K562 (cell line): ENCODE results near the gene ITGAL. TPM values are rescaled to one million over a fixed set of nuclear protein-coding genes. Genes with fewer than 3 reads are reported as not detected.
"Not testable (repeated sequence)": the region's sequence is repeated elsewhere in the genome, so short reads cannot be mapped to it uniquely, and the experiment has no call there.

Experiments used
- ATAC-seq: fragments of 200-7000 bp; cut with Tn5 transposase; 3 replicates; pipeline ENCODE4 v1.9.1; 2020; ENCODE audit warnings: moderate library complexity
- BruUV-seq: library from RNA; stranded (reverse); fragments of 400-500 nt; replicated peaks from 2 replicates; lab custom pipeline; 2021; lab: Mats Ljungman, UMichigan
- CTCF ChIA-PET: fragments of 300-600 bp; formaldehyde crosslinking; extraction: SDS; loops from one replicate; lab custom pipeline; 2021; ENCODE audit warnings: low intra/inter-chr PET ratio; lab: Yijun Ruan, JAX
- POLR2A ChIA-PET: fragments of 300-600, 350-650 bp; sonication (Branson Sonifier 250); formaldehyde crosslinking; extraction: SDS; loops from one replicate; lab custom pipeline; 2021; ENCODE audit warnings: antibody characterized with exemption, inconsistent platforms; lab: Yijun Ruan, JAX
- DNase-seq, 4 experiments: peaks; one replicate each; pipeline versions ENCODE4 v3.0.0 to v3.0.0-alpha.2; 2011 to 2018; ENCODE audit warnings: low spot score in 3 of 4, mixed read lengths in 3 of 4; ENCODE audit errors: extremely low read depth in 1 of 4
- FAIRE-seq: peaks from 2 replicates; lab custom pipeline; 2011; peaks lifted over from hg19 to GRCh38; lab: Jason Lieb, UNC
- H2AFZ ChIP-seq: 2 replicates; pipeline ENCODE4 v1.6.0; 2011; ENCODE audit warnings: low read depth, low read length, control low read depth, inconsistent platforms
- H3K27ac ChIP-seq: fragments of 200-600 bp; 3 replicates; pipeline ENCODE4 v1.8.0; 2011; ENCODE audit warnings: low read depth, mild to moderate bottlenecking, control low read depth, inconsistent platforms, low read length, moderate library complexity, mixed read lengths; ENCODE audit errors: extremely low read depth
- H3K27me3 ChIP-seq, 2 experiments: fragments of 300-600 bp in 1 of 2; 2 replicates in 1 of 2; 3 replicates in 1 of 2; pipeline versions ENCODE4 v1.6.0 to v1.8.0; 2011; ENCODE audit warnings: inconsistent platforms in 2 of 2, low read length in 2 of 2, mild to moderate bottlenecking in 1 of 2, mixed read lengths in 1 of 2, moderate library complexity in 1 of 2; ENCODE audit not compliant: control insufficient read depth in 2 of 2, insufficient read depth in 2 of 2
- H3K36me3 ChIP-seq: fragments of 300-600 bp; 3 replicates; pipeline ENCODE4 v1.8.0; 2011; ENCODE audit warnings: mild to moderate bottlenecking, low read length, inconsistent platforms; ENCODE audit not compliant: control insufficient read depth, insufficient read depth
- H3K4me1 ChIP-seq, 2 experiments: fragments of 200-600 bp in 1 of 2; replicated peaks in 1 of 2; 2 replicates in 1 of 2; 3 replicates in 1 of 2; pipeline versions ENCODE4 v1.5.1 to v1.8.0; 2011; ENCODE audit warnings: inconsistent platforms in 2 of 2, low read length in 2 of 2, mild to moderate bottlenecking in 1 of 2, mixed read lengths in 1 of 2, moderate library complexity in 1 of 2; ENCODE audit not compliant: control insufficient read depth in 2 of 2, insufficient read depth in 2 of 2
- H3K4me2 ChIP-seq: 2 replicates; pipeline ENCODE4 v1.6.1; 2011; ENCODE audit warnings: low read length, control low read depth, inconsistent platforms, mixed read lengths; ENCODE audit not compliant: insufficient read depth
- H3K4me3 ChIP-seq: fragments of 200-600 bp; sonication (generic), shearing (Covaris generic); 2 replicates; pipeline ENCODE4 v1.5.1; 2016; ENCODE audit warnings: control low read depth, inconsistent platforms
- H3K79me2 ChIP-seq: fragments of 200-600 bp; 3 replicates; pipeline ENCODE4 v1.8.0; 2011; ENCODE audit warnings: low read length, inconsistent platforms; ENCODE audit not compliant: control insufficient read depth, insufficient read depth
- H3K9ac ChIP-seq, 2 experiments: 2 replicates each; pipeline versions ENCODE4 v1.6.0 to v1.6.1; 2011; ENCODE audit warnings: low read depth in 2 of 2, low read length in 2 of 2, control low read depth in 1 of 2, inconsistent platforms in 1 of 2, mild to moderate bottlenecking in 1 of 2, mixed read lengths in 1 of 2; ENCODE audit not compliant: insufficient read depth in 1 of 2
- H3K9me1 ChIP-seq: one replicate; pipeline ENCODE4 v1.6.0; 2011; ENCODE audit warnings: inconsistent platforms, mild to moderate bottlenecking, low read length, moderate library complexity; ENCODE audit not compliant: control insufficient read depth, insufficient read depth
- H3K9me3 ChIP-seq: replicated peaks from 2 replicates; pipeline ENCODE4 v1.5.1; 2011; ENCODE audit warnings: low read depth, low read length, inconsistent platforms; ENCODE audit not compliant: control insufficient read depth, insufficient read depth
- H4K20me1 ChIP-seq: replicated peaks from 2 replicates; pipeline ENCODE4 v1.6.1; 2011; ENCODE audit warnings: low read length, inconsistent platforms, mixed read lengths; ENCODE audit not compliant: control insufficient read depth, insufficient read depth
- FOSL1 ChIP-seq: fragments of 200-800 bp; sonication (Bioruptor generic); conservative IDR thresholded peaks from 2 replicates; pipeline ENCODE4 v1.6.1; 2016; ENCODE audit warnings: missing genetic modification characterization, missing compliant biosample characterization
- FOXJ2 ChIP-seq: fragments of 200-800 bp; sonication (Bioruptor generic); IDR thresholded peaks from 2 replicates; pipeline ENCODE4 v1.6.1; 2016; ENCODE audit warnings: missing genetic modification characterization, missing compliant biosample characterization
- THRAP3 ChIP-seq: fragments of 450-650 bp; IDR thresholded peaks from 2 replicates; pipeline ENCODE4 v1.6.1; 2016; ENCODE audit warnings: mild to moderate bottlenecking, inconsistent platforms, borderline replicate concordance
- ZNF212 ChIP-seq: fragments of 450-650 bp; formaldehyde crosslinking; IDR thresholded peaks from 2 replicates; pipeline ENCODE4 v1.4.0; 2020; ENCODE audit warnings: mild to moderate bottlenecking
- WGBS: fragments of 100-300 bp; shearing (Covaris generic); methylation state at CpG from one replicate; pipeline ENCODE4 v1.1.6; 2016; ENCODE audit warnings: low coverage, mixed read lengths; ENCODE audit not compliant: insufficient coverage; ENCODE audit errors: missing lambda C conversion rate; 5-methylcytosine and 5-hydroxymethylcytosine counted together
- in situ Hi-C: fragments of 300-500 bp; cut with MboI; formaldehyde crosslinking; loops from 4 replicates; pipeline ENCODE4 v1.15.0; 2018; ENCODE audit warnings: inconsistent platforms, mixed read lengths
- intact Hi-C: fragments of 100-400 bp; cut with micrococcal nuclease; formaldehyde crosslinking; loops from 2 replicates; pipeline ENCODE4 v1.14.2; 2022
- polyA plus RNA-seq, 8 experiments: library from polyadenylated mRNA; depleted of rRNA in 4 of 8; stranded (reverse) in 5 of 8; unstranded in 3 of 8; fragments of >200 nt; fragmentation: Nextera tagmentation in 2 of 8; fragmentation: Illumina TruSeq in 1 of 8; extraction: Ambion mirVana in 2 of 8; extraction: Trizol in 1 of 8; gene quantifications; 2 replicates each; pipeline versions ENCODE4 v1.2.1 to v1.2.3, GENCODE V29; 2011 to 2014; ENCODE audit warnings: inconsistent platforms in 1 of 8, missing spikeins in 1 of 8
- total RNA-seq, 7 experiments: library from RNA; depleted of rRNA in 6 of 7; stranded (reverse); fragments of >200 nt in 6 of 7; fragmentation: Illumina TruSeq in 2 of 7; extraction: Trizol in 2 of 7; gene quantifications; 2 replicates each; pipeline versions ENCODE4 v1.2.1 to v1.2.3, GENCODE V29; 2011 to 2021; ENCODE audit warnings: low replicate concordance in 1 of 7
- TF ChIP-seq, protein P1 (sequence below): sonication (generic); formaldehyde crosslinking; IDR thresholded peaks from 2 replicates; pipeline ENCODE4 v1.8.1; 2023; ENCODE audit warnings: mild to moderate bottlenecking, missing genetic modification reagents
- TF ChIP-seq, protein P2 (sequence below), 2 experiments: fragments of 450-650 bp; IDR thresholded peaks; 2 replicates each; pipeline ENCODE4 v1.6.1; 2016

The ITGAL gene
- total and polyA plus RNA-seq, 9 of the 15 experiments (the other 6 are each of a cell fraction or from before 2014, with no cell fraction given) = 0.01 to 0.53 TPM; not detected in 7

DNA sequence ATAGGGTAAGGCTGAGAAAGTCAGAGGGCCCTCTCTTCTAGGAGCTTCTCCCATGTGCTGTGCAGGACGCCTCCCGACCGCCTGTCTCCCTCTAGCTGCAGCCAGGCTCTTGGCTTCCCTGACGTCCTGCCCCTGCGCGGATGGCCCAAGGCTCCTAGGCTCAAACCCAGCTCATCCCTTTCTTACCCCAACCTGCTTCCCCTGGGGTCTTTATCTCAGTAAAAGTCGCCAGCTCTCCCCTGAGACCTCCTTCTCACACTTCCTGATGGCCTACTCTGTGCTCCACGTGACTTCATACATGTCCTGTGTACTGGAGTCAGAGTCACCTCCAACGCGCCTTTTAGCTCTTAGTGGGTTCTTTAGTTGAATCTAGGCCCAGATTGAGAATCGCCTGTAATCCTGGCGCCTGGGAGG, 63.2 kb downstream of the ITGAL start (continued):
- TF ChIP-seq ZNF212 (CRISPR knock-in tag) = no peak
- no peak for TF ChIP-seq FOXJ2 (tag)
- TF ChIP-seq, all 486 proteins: peak for 90

DNA sequence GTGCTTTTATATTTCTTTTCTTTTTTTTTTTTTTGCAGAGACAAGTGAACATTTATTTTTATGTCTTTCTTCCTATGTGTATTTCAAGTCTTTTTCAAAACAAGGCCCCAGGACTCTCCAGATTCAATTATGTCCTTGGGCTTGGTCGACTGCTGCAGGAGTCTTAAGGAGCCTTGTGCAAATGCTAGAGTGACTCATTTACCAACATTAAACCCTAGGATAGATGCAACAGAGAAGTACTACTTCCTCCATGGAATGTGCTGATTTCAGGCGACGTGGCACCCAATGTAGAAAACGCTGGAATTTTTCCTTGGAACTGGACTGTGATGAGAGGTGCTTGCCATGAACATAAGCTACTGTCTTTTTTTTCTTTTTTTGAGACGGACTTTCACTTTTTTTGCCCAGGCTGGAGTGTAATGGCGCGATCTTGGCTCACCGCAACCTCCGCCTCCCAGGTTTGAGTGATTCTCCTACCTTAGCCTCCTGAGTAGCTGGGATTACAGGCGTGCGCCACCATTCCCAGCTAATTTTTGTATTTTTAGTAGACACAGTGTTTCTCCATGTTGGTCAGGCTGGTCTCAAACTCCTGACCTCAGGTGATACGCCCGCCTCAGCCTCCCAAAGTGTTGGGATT, 64.0 kb downstream of the ITGAL start:
- Histone ChIP-seq H3K4me1 (peaks cover 14 to 55% of the 10 kb centered on the region in 2 experiments; a peak in 4 of 5 replicates), H2AFZ (peak overlapping the region; percentile 98; the same call in 1 of the 2 replicates), H3K4me2 (peak overlapping the region; percentile 97), H3K4me3 (peak overlapping the region; percentile 49), H3K9ac (peak overlapping the region; percentile 88 to 91), H3K79me2 (peaks cover 36% of the 10 kb centered on the region), H3K27ac (peak overlapping the region; percentile 96; the same call in 2 of the 3 replicates)
- FAIRE-seq, BruUV-seq, H4K20me1 ChIP-seq, H3K36me3 ChIP-seq, DNase-seq, ATAC-seq, H3K27me3 ChIP-seq, in situ Hi-C loops, H3K9me1 ChIP-seq, H3K9me3 ChIP-seq: not testable (repeated sequence)
- 81% methylated on average over 13 of the region's 13 CpGs for WGBS
- intact Hi-C loops = loop anchor here (1.0 to 10.0 kb wide), 2 partner anchors 36 to 158 kb away; partner anchors contain the start of gene SRCAP
- CTCF ChIA-PET = interaction anchor here (0.6 kb wide), 2 partner anchors 13 to 64 kb away, joined by 3 to 4 read pairs; no protein-coding TSS in a partner anchor
- TF ChIP-seq, protein P1, sequence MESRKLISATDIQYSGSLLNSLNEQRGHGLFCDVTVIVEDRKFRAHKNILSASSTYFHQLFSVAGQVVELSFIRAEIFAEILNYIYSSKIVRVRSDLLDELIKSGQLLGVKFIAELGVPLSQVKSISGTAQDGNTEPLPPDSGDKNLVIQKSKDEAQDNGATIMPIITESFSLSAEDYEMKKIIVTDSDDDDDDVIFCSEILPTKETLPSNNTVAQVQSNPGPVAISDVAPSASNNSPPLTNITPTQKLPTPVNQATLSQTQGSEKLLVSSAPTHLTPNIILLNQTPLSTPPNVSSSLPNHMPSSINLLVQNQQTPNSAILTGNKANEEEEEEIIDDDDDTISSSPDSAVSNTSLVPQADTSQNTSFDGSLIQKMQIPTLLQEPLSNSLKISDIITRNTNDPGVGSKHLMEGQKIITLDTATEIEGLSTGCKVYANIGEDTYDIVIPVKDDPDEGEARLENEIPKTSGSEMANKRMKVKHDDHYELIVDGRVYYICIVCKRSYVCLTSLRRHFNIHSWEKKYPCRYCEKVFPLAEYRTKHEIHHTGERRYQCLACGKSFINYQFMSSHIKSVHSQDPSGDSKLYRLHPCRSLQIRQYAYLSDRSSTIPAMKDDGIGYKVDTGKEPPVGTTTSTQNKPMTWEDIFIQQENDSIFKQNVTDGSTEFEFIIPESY = peak; percentile 92
- peak; percentile 54; the same call in 1 of the 2 replicates for TF ChIP-seq THRAP3
- TF ChIP-seq, protein P2, sequence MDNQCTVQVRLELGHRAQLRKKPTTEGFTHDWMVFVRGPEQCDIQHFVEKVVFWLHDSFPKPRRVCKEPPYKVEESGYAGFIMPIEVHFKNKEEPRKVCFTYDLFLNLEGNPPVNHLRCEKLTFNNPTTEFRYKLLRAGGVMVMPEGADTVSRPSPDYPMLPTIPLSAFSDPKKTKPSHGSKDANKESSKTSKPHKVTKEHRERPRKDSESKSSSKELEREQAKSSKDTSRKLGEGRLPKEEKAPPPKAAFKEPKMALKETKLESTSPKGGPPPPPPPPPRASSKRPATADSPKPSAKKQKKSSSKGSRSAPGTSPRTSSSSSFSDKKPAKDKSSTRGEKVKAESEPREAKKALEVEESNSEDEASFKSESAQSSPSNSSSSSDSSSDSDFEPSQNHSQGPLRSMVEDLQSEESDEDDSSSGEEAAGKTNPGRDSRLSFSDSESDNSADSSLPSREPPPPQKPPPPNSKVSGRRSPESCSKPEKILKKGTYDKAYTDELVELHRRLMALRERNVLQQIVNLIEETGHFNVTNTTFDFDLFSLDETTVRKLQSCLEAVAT (IDR thresholded peaks at IDR 0.05) = peak in 1 of 2 experiments; percentile 94; a peak in 2 of 4 replicates
- TF ChIP-seq FOSL1 (tag) = 0 out of 2 replicates have a peak, but pooled peaks have one; percentile 6
- POLR2A ChIA-PET = interaction anchor here (0.6 to 4.0 kb wide), 9 partner anchors 10 to 423 kb away, joined by 3 to 31 read pairs (median 4); partner anchors contain the start of genes ZNF688 and ZNF764
